GM12878 (cell line): ENCODE results near the gene STX3. TPM values are rescaled to one million over a fixed set of nuclear protein-coding genes. Genes with fewer than 3 reads are reported as not detected.

Source experiments
- ATAC-seq: fragments of 200-7000 bp; cut with Tn5 transposase; 3 replicates; pipeline ENCODE4 v1.9.1; 2020; ENCODE audit warnings: mild to moderate bottlenecking, moderate library complexity
- BruUV-seq: library from RNA; stranded (reverse); fragments of 400-500 nt; replicated peaks from 2 replicates; lab custom pipeline; 2021; lab: Mats Ljungman, UMichigan
- CTCF ChIA-PET: fragments of 300-600 bp; sonication (Branson Sonifier 250); formaldehyde crosslinking; extraction: SDS; loops from one replicate; lab custom pipeline; 2021; ENCODE audit warnings: inconsistent platforms; lab: Yijun Ruan, JAX
- POLR2A ChIA-PET: fragments of 350-600 bp; formaldehyde crosslinking; extraction: SDS; loops from one replicate; lab custom pipeline; 2021; ENCODE audit warnings: inconsistent platforms; lab: Charles Lee
- RAD21 ChIA-PET: fragments of 300-600 bp; sonication (Branson Sonifier 250); formaldehyde crosslinking; loops from one replicate; lab custom pipeline; 2023; ENCODE audit warnings: antibody characterized with exemption; ENCODE audit not compliant: unreplicated experiment; lab: Charles Lee
- SMC1A ChIA-PET: fragments of 300-600 bp; sonication (Branson Sonifier 250); formaldehyde crosslinking; loops from one replicate; lab custom pipeline; 2023; ENCODE audit not compliant: unreplicated experiment, uncharacterized antibody; lab: Charles Lee
- DNase-seq: peaks from one replicate; pipeline ENCODE4 v3.0.0-alpha.2; 2011; ENCODE audit warnings: low read depth, low spot score
- FAIRE-seq: peaks from 3 replicates; lab custom pipeline; 2011; peaks lifted over from hg19 to GRCh38; lab: Jason Lieb, UNC
- H2AFZ ChIP-seq: 2 replicates; pipeline ENCODE4 v1.6.0; 2011; ENCODE audit warnings: low read depth, low read length, control low read depth; ENCODE audit not compliant: control insufficient read depth
- H3K27ac ChIP-seq: 2 replicates; pipeline ENCODE4 v1.5.1; 2011; ENCODE audit warnings: control low read depth; ENCODE audit not compliant: control insufficient read depth, insufficient read depth
- H3K27me3 ChIP-seq, 2 experiments: replicated peaks in 1 of 2; 2 replicates each; pipeline versions ENCODE4 v1.6.0 to v1.6.1; 2011; ENCODE audit warnings: low read length in 1 of 2; ENCODE audit not compliant: control insufficient read depth in 2 of 2, insufficient read depth in 2 of 2
- H3K36me3 ChIP-seq, 2 experiments: 2 replicates each; pipeline ENCODE4 v1.5.1; 2011; ENCODE audit warnings: low read length in 1 of 2; ENCODE audit not compliant: control insufficient read depth in 2 of 2, insufficient read depth in 2 of 2
- H3K4me1 ChIP-seq: 2 replicates; pipeline ENCODE4 v1.6.1; 2011; ENCODE audit warnings: mild to moderate bottlenecking, low read length, moderate library complexity, mixed read lengths; ENCODE audit not compliant: control insufficient read depth, insufficient read depth
- H3K4me2 ChIP-seq: 2 replicates; pipeline ENCODE4 v1.6.0; 2011; ENCODE audit warnings: control low read depth; ENCODE audit not compliant: control insufficient read depth, insufficient read depth
- H3K4me3 ChIP-seq: fragments of 200-600 bp; sonication (generic); 2 replicates; pipeline ENCODE4 v1.5.1; 2016
- H3K79me2 ChIP-seq: 2 replicates; pipeline ENCODE4 v1.6.0; 2011; ENCODE audit warnings: low read length; ENCODE audit not compliant: control insufficient read depth, insufficient read depth
- H3K9ac ChIP-seq: 2 replicates; pipeline ENCODE4 v1.8.0; 2011; ENCODE audit warnings: low read length, control low read depth, mixed read lengths; ENCODE audit not compliant: control insufficient read depth, insufficient read depth
- H3K9me3 ChIP-seq: replicated peaks from 3 replicates; pipeline ENCODE4 v1.5.1; 2011; ENCODE audit warnings: mild to moderate bottlenecking, low read length; ENCODE audit not compliant: control insufficient read depth, insufficient read depth
- H4K20me1 ChIP-seq: 2 replicates; pipeline ENCODE4 v1.6.0; 2011; ENCODE audit not compliant: control insufficient read depth, insufficient read depth
- EGR1 ChIP-seq, 2 experiments: IDR thresholded peaks; 1 replicate in 1 of 2; 2 replicates in 1 of 2; pipeline ENCODE4 v1.6.1; 2011 to 2012; ENCODE audit warnings: low read depth in 2 of 2, low read length in 2 of 2, borderline replicate concordance in 1 of 2, mild to moderate bottlenecking in 1 of 2, moderate library complexity in 1 of 2
- EZH2 ChIP-seq: IDR thresholded peaks from 2 replicates; pipeline ENCODE4 v1.6.1; 2012; ENCODE audit warnings: low read depth, mild to moderate bottlenecking, control low read depth, inconsistent platforms, low read length, borderline replicate concordance; ENCODE audit not compliant: control insufficient read depth
- FOS ChIP-seq: IDR thresholded peaks from 3 replicates; pipeline ENCODE4 v1.6.1; 2011; ENCODE audit warnings: borderline replicate concordance; ENCODE audit not compliant: insufficient read length; ENCODE audit errors: extremely low read depth
- HDGF ChIP-seq: fragments of 450-650 bp; IDR thresholded peaks from 2 replicates; pipeline ENCODE4 v1.6.1; 2016; ENCODE audit warnings: antibody characterized with exemption
- KDM1A ChIP-seq: fragments of 200-600 bp; sonication (generic); IDR thresholded peaks from 2 replicates; pipeline ENCODE4 v1.6.1; 2016; ENCODE audit warnings: borderline replicate concordance
- POU2F2 ChIP-seq: IDR thresholded peaks from 3 replicates; pipeline ENCODE4 v1.6.1; 2011; ENCODE audit warnings: low read depth, mild to moderate bottlenecking, low read length, borderline replicate concordance
- RAD21 ChIP-seq: IDR thresholded peaks from 2 replicates; pipeline ENCODE4 v1.6.1; 2011; ENCODE audit warnings: mild to moderate bottlenecking, low read depth, low read length, moderate library complexity; ENCODE audit not compliant: insufficient read depth
- SREBF1 ChIP-seq: IDR thresholded peaks from 2 replicates; pipeline ENCODE4 v1.6.1; 2012; ENCODE audit warnings: mild to moderate bottlenecking, low read length
- WGBS: methylation state at CpG from one replicate; pipeline ENCODE4 v1.1.6; 2016; ENCODE audit warnings: low lambda C conversion rate; ENCODE audit not compliant: insufficient replicate concordance, insufficient coverage; ENCODE audit errors: missing lambda C conversion rate; 5-methylcytosine and 5-hydroxymethylcytosine counted together
- in situ Hi-C: fragments of 300-500 bp; cut with MboI; formaldehyde crosslinking; loops from 9 replicates; pipeline ENCODE4 v1.14.3; 2018; ENCODE audit warnings: mixed read lengths
- intact Hi-C: fragments of 100-400 bp; cut with micrococcal nuclease; formaldehyde crosslinking; loops from one replicate; pipeline ENCODE4 v1.14.2; 2022; ENCODE audit not compliant: unreplicated experiment
- polyA plus RNA-seq, 11 experiments: library from polyadenylated mRNA; depleted of rRNA in 4 of 11; unstranded in 6 of 11; stranded (reverse) in 5 of 11; fragments of >200 nt; fragmentation: Nextera tagmentation in 4 of 11; fragmentation: Illumina TruSeq in 1 of 11; extraction: Ambion mirVana in 4 of 11; extraction: Trizol in 1 of 11; gene quantifications; 1 replicate in 1 of 11; 2 replicates in 10 of 11; pipeline versions ENCODE4 v1.2.1 to v1.2.3, GENCODE V29; 2011 to 2016; ENCODE audit warnings: inconsistent platforms in 2 of 11, missing spikeins in 2 of 11, low read depth in 1 of 11
- total RNA-seq, 4 experiments: library from RNA; depleted of rRNA in 3 of 4; stranded (reverse); fragments of >200 nt in 3 of 4; fragmentation: Illumina TruSeq in 1 of 4; extraction: Trizol in 1 of 4; gene quantifications; 2 replicates each; pipeline versions ENCODE4 v1.2.1 to v1.2.3, GENCODE V29; 2013 to 2021
- TF ChIP-seq, protein P1 (sequence below), 3 experiments: IDR thresholded peaks in 2 of 3; conservative IDR thresholded peaks in 1 of 3; 2 replicates each; pipeline ENCODE4 v1.5.1; 2011; ENCODE audit warnings: low read depth in 3 of 3, low read length in 3 of 3, mild to moderate bottlenecking in 3 of 3, control low read depth in 2 of 3, moderate library complexity in 2 of 3, inconsistent platforms in 1 of 3, mixed read lengths in 1 of 3; ENCODE audit not compliant: control insufficient read depth in 2 of 3, insufficient read depth in 1 of 3; ENCODE audit errors: extremely low read depth in 1 of 3
- TF ChIP-seq, protein P2 (sequence below): fragments of 450-650 bp; IDR thresholded peaks from 2 replicates; pipeline ENCODE4 v1.6.1; 2018; ENCODE audit warnings: borderline replicate concordance, mild to moderate bottlenecking; ENCODE audit not compliant: partially characterized antibody
- TF ChIP-seq, protein P3 (sequence below): fragments of 450-650 bp; formaldehyde crosslinking; IDR thresholded peaks from 2 replicates; pipeline ENCODE4 v1.5.0; 2022; ENCODE audit warnings: mild to moderate bottlenecking, missing genetic modification characterization

STX3 gene
- total and polyA plus RNA-seq, 10 of the 15 experiments (the other 5 are each of a cell fraction or from before 2014, with no cell fraction given): 0.11 to 2.5 (median 1.1) TPM

DNA sequence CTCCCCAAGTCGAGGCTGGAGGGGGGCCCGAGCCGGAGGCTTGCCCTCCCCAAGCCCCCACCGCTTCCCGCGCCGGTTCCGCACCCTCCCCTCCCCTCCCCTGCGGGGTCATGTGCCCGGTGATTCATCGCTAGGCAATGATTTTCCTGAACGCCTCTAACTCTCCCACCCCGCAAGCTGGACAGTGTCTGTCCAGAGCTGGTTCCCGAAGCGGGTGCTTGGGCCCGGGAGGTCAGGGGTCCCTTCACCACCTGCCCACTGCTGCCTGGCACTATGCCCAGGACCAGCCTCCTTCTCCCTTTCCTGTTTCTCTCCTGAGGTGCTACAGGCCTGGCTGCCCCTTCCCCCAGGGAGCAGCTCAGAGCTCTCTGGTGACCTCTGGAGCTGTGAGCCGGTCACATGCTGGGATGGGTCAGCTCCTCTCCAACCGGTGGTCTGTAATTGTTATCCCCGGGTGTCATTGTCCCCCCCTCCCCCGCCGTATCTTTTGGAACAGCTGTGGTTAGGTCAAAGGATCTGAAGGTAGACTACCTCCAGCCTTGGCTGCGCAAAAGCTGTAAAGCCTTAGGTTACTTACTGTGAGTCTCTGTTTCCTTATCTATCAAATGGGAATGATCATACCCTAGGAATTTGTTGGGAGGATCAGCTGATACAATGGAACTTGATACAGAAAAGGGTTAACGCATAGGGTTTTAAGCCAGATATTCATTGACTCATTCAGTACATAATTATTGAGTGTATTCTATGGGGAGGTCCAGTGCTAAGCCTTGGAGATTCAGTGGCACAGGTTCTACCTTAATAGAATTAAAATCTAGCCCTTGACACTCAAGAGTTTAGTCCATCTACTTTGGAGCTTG lies 753 bp downstream of the STX3 start (continued):
- TF ChIP-seq, protein P1, sequence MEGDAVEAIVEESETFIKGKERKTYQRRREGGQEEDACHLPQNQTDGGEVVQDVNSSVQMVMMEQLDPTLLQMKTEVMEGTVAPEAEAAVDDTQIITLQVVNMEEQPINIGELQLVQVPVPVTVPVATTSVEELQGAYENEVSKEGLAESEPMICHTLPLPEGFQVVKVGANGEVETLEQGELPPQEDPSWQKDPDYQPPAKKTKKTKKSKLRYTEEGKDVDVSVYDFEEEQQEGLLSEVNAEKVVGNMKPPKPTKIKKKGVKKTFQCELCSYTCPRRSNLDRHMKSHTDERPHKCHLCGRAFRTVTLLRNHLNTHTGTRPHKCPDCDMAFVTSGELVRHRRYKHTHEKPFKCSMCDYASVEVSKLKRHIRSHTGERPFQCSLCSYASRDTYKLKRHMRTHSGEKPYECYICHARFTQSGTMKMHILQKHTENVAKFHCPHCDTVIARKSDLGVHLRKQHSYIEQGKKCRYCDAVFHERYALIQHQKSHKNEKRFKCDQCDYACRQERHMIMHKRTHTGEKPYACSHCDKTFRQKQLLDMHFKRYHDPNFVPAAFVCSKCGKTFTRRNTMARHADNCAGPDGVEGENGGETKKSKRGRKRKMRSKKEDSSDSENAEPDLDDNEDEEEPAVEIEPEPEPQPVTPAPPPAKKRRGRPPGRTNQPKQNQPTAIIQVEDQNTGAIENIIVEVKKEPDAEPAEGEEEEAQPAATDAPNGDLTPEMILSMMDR (IDR thresholded peaks at IDR 0.05 in 2 of 3, conservative IDR thresholded peaks at IDR 0.05 in 1 of 3; ENCODE audit: control insufficient read depth in 2 of 3, extremely low read depth in 1 of 3, insufficient read depth in 1 of 3, low read depth in 3 of 3, low read length in 3 of 3): no peak
- TF ChIP-seq KDM1A (no peak), EZH2 (no peak), POU2F2 (no peak)

DNA sequence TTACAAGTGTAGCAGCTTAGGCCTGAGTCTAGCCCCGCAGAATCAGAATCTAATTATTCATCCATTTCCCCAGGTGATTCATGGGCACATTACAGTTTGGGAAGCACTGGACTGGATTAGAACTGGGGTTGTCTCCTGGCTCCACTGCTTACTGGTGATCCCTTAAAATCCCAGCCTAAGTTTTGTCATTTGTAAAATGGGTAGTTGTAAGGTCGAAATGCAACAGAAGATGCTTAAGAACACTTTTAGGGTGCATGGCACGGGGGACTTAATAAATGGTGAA lies 1.3 kb downstream of the STX3 start:
- Histone ChIP-seq H3K79me2 (no peaks in the 10 kb centered on the region), H3K9me3 (no peaks in the 10 kb centered on the region), H3K4me3 (no peak overlapping the region), H3K36me3 (no peaks in the 10 kb centered on the region), H3K4me1 (peaks cover 4% of the 10 kb centered on the region), H3K9ac (no peak overlapping the region), H2AFZ (no peak overlapping the region), H4K20me1 (no peaks in the 10 kb centered on the region; the same call in 1 of the 2 replicates), H3K4me2 (no peak overlapping the region), H3K27ac (no peak overlapping the region), H3K27me3 (peaks cover 0 to 6% of the 10 kb centered on the region in 2 experiments; a peak in 1 of 4 replicates)
- FAIRE-seq (no peak), DNase-seq (no peak), ATAC-seq (no peak)
- RAD21 ChIA-PET: interaction anchor here (1.0 to 4.5 kb wide), 2 partner anchors 16 to 44 kb away, joined by 3 to 31 read pairs; no protein-coding TSS in a partner anchor
- SMC1A ChIA-PET: interaction anchor here (0.5 to 2.8 kb wide), 4 partner anchors 39 to 495 kb away, joined by 3 to 21 read pairs (median 4); no protein-coding TSS in a partner anchor
- in situ Hi-C loops (loop anchor here (5.0 to 10.0 kb wide), 2 partner anchors 46 to 498 kb away; no protein-coding TSS in a partner anchor), intact Hi-C loops (no loop called here)
- CTCF ChIA-PET: interaction anchor here (1.6 to 6.9 kb wide), 5 partner anchors 15 to 495 kb away, joined by 7 to 88 read pairs (median 13); partner anchors contain the start of gene MRPL16
- no TSS peak for BruUV-seq
- POLR2A ChIA-PET: interaction anchor here (1.5 kb wide), 1 partner anchor 45 kb away, joined by 4 read pairs; no protein-coding TSS in a partner anchor
- WGBS: 15% methylated on average over 3 of the region's 3 CpGs
- TF ChIP-seq, protein P2, sequence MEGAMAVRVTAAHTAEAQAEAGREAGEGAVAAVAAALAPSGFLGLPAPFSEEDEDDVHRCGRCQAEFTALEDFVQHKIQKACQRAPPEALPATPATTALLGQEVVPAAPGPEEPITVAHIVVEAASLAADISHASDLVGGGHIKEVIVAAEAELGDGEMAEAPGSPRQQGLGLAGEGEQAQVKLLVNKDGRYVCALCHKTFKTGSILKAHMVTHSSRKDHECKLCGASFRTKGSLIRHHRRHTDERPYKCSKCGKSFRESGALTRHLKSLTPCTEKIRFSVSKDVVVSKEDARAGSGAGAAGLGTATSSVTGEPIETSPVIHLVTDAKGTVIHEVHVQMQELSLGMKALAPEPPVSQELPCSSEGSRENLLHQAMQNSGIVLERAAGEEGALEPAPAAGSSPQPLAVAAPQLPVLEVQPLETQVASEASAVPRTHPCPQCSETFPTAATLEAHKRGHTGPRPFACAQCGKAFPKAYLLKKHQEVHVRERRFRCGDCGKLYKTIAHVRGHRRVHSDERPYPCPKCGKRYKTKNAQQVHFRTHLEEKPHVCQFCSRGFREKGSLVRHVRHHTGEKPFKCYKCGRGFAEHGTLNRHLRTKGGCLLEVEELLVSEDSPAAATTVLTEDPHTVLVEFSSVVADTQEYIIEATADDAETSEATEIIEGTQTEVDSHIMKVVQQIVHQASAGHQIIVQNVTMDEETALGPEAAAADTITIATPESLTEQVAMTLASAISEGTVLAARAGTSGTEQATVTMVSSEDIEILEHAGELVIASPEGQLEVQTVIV: no peak
- TF ChIP-seq SREBF1: no peak
- TF ChIP-seq FOS: no peak
- TF ChIP-seq EGR1 (IDR thresholded peaks at IDR 0.05; ENCODE audit: borderline replicate concordance in 1 of 2, low read depth in 2 of 2, low read length in 2 of 2): no peak
- TF ChIP-seq HDGF: no peak
- TF ChIP-seq RAD21: no peak
- TF ChIP-seq, protein P3, sequence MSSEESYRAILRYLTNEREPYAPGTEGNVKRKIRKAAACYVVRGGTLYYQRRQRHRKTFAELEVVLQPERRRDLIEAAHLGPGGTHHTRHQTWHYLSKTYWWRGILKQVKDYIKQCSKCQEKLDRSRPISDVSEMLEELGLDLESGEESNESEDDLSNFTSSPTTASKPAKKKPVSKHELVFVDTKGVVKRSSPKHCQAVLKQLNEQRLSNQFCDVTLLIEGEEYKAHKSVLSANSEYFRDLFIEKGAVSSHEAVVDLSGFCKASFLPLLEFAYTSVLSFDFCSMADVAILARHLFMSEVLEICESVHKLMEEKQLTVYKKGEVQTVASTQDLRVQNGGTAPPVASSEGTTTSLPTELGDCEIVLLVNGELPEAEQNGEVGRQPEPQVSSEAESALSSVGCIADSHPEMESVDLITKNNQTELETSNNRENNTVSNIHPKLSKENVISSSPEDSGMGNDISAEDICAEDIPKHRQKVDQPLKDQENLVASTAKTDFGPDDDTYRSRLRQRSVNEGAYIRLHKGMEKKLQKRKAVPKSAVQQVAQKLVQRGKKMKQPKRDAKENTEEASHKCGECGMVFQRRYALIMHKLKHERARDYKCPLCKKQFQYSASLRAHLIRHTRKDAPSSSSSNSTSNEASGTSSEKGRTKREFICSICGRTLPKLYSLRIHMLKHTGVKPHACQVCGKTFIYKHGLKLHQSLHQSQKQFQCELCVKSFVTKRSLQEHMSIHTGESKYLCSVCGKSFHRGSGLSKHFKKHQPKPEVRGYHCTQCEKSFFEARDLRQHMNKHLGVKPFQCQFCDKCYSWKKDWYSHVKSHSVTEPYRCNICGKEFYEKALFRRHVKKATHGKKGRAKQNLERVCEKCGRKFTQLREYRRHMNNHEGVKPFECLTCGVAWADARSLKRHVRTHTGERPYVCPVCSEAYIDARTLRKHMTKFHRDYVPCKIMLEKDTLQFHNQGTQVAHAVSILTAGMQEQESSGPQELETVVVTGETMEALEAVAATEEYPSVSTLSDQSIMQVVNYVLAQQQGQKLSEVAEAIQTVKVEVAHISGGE: no peak
